Measurements from ENCODE around the gene CPT2.

CPT2 gene

DNA sequence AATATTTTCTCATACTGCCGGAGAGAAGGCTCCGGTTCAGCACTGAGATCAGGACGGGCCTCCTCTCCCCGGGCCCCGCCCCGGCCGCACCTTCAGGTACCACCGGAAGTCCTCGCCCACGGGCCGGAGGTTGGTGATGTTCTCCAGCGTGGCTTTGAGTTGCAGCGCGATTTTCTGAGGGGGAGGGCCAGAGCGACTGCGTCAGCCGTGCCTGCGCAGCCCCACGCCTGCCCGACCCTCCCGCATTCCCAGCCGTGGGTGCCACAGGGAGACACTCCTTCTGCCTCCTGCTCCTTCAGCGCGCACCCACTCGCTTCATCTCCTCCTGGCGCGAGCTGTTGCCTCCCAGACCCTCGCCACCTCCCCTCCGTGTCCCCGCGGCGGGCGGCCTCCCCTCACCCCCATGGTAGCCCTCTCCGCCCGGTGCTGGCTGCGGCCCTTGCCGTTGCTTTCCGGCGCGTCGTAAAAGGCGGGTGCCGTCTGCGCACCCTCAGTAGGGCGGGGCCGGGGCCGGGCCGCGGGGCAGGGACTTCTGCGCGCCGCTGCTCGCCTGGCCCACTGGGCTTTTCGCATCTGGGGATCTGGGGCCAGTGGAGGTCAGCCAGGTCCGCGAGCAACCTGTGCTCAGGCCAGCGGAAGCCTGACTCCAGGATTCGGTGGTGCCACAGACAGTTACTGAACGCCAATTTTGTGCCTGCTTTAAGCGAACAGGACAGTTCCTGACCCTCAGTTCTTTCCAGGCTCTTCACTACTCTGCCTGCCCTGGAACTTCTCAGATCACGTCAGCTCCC is 23.7 kb downstream of the CPT2 start, which contains the start of gene CZIB:
Gene CZIB, minus strand, starts transcription at position 464 of the 791 bp plus-strand sequence. Its CDS starts 59 bp downstream, at position 405.
- peak; percentile 89 for DNase-seq

- DNase-seq = no peak
These were observed 24.3 kb downstream of the CPT2 start for GRCh38 chr1:53220962-53221286.

DNA sequence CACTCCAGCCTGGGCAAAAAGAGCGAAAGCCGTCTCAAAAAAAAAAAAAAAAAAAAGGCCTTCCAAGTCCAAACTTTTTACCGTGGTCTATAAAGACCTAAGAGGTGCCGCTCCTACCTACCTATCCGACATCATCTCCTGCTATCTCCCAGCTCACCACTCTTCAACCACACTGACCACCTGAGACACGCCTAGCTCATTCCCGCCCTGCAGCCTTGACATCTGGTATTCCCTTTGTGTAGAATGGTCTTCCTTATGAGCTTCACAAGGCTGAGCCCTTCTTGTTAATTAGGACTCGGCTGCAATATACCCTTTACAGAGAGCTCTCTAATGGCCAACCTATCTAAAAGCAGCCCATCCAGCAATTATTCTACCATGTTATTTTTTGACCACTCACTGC is 41.0 kb downstream of the CPT2 start:
- DNase-seq = no peak

DNA sequence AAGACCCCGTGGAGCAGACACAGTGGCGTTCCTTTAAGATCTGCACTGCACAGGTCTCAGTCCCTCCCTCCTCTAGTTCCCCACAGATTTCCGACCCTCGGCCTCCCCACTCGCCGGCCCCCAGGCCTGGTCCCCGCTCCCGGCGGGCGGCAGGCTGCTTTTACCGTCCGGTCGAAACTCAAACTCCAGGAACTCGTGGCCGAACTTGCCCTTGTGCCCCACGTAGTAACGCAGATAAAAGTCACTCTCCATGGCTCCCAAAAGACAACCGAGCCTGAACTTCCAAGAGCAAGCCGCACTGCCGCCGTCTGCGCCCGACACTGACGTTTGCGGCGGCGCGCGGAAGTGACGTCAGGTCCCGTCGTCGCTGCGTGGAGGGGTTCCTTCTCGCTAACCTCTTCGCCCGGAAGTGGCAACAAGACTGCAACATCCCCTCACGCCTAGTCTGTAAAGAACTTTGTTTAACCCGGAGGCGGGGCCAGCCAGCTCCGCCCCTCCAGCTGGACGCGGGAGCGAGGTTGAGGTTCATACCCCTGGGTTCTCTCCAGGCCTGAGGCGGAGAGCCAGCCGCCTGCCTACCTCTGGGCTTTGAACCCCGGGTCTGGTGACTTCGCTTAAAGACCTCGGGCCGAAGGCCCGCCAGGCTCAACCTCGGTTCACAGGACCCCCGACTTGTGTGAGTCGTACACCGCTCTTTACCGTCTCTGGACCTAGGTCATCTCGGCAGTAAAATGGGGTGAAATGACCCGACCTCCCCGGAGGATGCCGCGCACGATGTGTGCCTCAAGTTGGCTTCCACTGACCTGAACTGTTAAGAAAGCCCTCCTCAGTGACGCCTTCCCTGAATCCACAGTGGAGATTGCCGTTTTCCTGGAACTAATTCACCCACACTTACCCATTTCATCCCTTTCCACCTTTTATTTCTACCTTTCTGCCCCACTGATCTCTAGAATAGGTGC is 41.9 kb downstream of the CPT2 start, which contains the start of gene MAGOH:
Gene MAGOH, minus strand, starts transcription at position 322 of the 959 bp plus-strand sequence. Its CDS starts 70 bp downstream, at position 252.
- peak; percentile 97 for DNase-seq

DNA sequence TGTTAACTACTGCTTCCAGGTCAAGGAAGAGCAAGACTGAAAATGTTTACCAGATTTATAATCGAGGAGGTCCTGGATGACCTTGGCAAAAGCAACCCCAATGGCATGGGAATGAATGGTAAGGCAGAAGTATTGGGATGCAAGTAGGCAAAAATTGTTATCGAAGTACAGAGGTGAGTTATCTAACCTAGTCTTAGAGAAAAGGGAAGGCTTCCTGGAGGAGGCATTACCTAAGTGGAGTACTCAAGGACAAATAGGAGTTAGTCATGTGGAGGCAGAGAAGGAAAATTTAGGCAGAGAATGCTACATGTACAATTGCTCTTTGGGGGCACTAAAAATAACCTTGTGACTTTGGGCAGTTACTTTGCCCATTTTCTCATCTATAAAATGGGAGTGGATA is 45.2 kb downstream of the CPT2 start:
- DNase-seq = no peak

DNA sequence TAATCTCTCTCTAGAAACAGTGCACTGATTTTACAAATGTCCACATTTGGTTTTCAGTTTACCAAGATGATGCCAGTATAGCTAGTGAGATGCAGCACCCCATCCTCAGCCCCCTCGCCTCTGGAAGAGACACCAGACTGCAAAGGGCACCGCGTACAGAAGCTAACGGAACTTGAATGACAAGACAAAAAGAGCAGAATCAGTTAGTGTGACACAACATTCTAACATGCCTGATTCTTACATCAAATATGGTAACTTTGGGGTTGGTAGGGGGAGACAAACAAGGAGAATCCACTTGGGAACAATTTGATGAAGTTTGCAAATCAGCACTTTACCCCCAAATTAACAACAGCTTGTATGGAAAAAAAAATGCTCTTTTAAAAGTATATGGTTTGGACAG is 45.8 kb downstream of the CPT2 start:
- DNase-seq = no peak

GRCh38 chr1:53244141-53244540 is 47.5 kb downstream of the CPT2 start:
- DNase-seq = no peak

GRCh38 chr1:53246261-53247134 is 49.9 kb downstream of the CPT2 start:
- peak; percentile 96 for DNase-seq

- peak; percentile 50 for DNase-seq
These were observed 53.1 kb downstream of the CPT2 start for GRCh38 chr1:53249706-53250105.

GRCh38 chr1:53250325-53250724 is 53.7 kb downstream of the CPT2 start:
- DNase-seq = no peak

GRCh38 chr1:53254011-53254640 is 57.5 kb downstream of the CPT2 start:
- no peak for DNase-seq

DNA sequence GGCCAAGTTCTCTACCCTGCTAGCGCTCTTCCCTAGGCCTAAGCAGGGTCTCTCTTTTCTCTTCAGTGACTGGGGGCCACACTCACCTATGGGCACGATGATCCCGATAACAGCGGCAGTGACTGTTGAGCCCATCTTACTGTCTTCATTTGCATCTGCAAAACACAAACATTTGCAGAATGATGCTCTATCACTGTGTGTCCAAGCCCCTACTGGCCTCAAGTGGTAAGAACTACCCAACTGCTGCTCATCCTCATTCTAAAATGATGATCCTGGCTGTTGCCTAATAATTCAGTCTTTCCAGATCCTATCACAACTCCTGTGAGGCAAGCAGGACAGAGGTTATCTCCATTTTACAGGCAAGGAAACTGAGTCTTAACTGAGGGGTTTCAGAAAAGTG is 58.4 kb downstream of the CPT2 start:
- DNase-seq = no peak

GRCh38 chr1:53256511-53257453 is 60.2 kb downstream of the CPT2 start:
- no peak for DNase-seq

DNA sequence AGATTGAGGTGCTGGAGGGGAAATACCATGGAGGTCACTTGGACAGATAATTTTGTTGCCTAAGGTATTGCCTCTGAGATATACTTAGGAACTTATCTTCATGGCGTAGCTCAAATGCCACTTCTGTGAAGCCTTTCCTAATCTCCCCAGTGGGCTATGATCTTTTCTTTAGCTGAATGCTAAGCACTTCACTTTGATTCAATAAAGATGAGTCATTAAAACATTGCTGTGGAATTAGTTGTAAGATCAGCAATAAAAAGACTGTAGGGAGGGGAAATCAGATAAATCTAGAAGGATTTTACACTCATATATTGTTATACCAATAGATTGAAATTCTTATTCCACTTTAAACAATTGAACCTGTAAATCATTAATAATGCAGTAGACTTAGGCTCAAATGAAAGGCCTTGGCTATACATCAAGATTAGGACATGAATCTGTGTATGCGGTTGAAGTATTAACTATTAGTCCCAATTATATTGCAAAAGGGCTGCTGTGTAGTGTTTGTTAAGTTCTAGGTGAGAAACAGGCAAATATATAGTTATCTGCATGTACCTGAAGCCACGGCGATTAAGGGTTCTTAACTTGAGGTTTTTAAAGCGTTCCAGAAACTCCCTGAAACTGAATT is 60.9 kb downstream of the CPT2 start:
- DNase-seq = peak; percentile 41

GRCh38 chr1:53258216-53258615 is 61.6 kb downstream of the CPT2 start:
- no peak for DNase-seq

GRCh38 chr1:53259932-53260331 is 63.3 kb downstream of the CPT2 start:
- DNase-seq = no peak

DNA sequence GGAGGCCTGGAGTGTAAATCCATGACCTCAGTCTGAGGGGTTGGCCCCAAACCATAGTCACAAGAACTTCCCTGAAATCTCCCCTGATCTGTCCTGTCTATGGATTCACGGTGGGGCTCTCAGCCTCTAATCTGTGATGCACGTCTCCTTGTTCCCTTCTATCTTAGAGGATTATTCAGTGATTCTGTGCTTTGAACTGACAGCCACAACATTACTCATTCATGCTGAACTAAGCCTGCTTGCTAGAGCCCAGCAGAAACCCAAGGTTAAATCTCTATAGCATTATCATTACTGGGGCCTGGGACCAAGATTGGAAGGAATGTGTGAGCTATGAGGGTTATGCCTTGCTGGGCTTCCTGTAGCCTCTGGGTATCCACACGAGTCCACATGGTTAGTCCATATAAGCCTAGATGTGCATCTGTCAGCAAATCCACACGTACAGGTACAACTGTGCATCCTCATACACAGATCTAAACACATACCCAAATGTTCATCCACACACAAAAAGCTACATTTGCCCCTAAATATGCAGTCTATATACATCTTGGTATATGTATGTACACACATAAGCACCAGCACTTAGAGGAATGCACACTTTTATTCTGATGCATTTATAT is 64.1 kb downstream of the CPT2 start:
- no peak for DNase-seq

DNA sequence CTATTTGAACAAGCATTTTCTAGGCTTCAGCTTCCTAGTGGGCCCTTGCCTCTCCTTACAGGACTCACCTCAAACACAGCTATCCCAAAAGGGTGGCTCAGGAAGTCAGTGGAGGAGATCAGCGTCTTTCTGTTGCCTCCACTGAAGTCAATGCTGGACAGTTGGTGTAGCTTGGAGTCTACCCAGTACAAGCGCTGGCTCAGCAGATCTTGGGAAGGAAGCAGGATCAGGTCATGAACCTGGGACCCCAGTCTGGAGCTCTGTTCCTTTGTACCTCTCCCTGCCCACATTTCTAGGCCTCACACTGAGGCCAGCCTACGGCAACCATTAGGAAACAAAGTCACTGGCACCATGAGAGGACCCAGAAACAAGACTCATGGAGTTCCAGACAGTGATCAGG is 65.4 kb downstream of the CPT2 start:
- no peak for DNase-seq
